ENCODE results near the gene ADGRG4. TPM values are rescaled to one million over a fixed set of nuclear protein-coding genes. Genes with fewer than 3 reads are reported as not detected.

Gene ADGRG4
- not detected in 2 replicates for total RNA-seq

GRCh38 chrX:136300721-136301120, at the start of gene ADGRG4:
Gene ADGRG4 (plus strand): TSS chrX:136300963. CDS start chrX:136308778, 7,815 bp downstream.

GRCh38 chrX:136251041-136251991, 49.4 kb upstream of the ADGRG4 start, which contains the start of gene MAP7D3:
Gene MAP7D3 (minus strand): TSS chrX:136251400. CDS start chrX:136251358, 42 bp downstream.

Other genes starting within 250 kb of the ADGRG4 start
- gene FHL1, start 153.4 kb upstream of the ADGRG4 start, total RNA-seq = 12.9 and 31.9 TPM in 2 replicates
- gene MAP7D3, start 49.6 kb upstream of the ADGRG4 start, total RNA-seq = 10.2 and 15.1 TPM in 2 replicates
- gene BRS3, start 187.0 kb downstream of the ADGRG4 start, total RNA-seq = not detected in 2 replicates
- gene HTATSF1, start 196.6 kb downstream of the ADGRG4 start, total RNA-seq = 22.2 and 28.2 TPM in 2 replicates
- not detected in 2 replicates for gene VGLL1, start 231.3 kb downstream of the ADGRG4 start, total RNA-seq

Measured in smooth muscle cell of bladder (primary cell).